HepG2 (cell line): ENCODE data around the gene EFEMP2. TPM values are rescaled to one million over a fixed set of nuclear protein-coding genes. Genes with fewer than 3 reads are reported as not detected.

ENCODE experiments used
- ARID2 ChIP-seq: sonication (generic); formaldehyde crosslinking; IDR thresholded peaks from 2 replicates; pipeline ENCODE4 v1.8.1; 2022; ENCODE audit warnings: mild to moderate bottlenecking, missing genetic modification reagents, borderline replicate concordance
- MTERF4 ChIP-seq: sonication (generic); formaldehyde crosslinking; IDR thresholded peaks from 2 replicates; pipeline ENCODE4 v1.8.0; 2023; ENCODE audit warnings: mild to moderate bottlenecking, missing genetic modification reagents
- SP4 ChIP-seq: sonication (generic); formaldehyde crosslinking; IDR thresholded peaks from 2 replicates; pipeline ENCODE4 v1.8.1; 2023; ENCODE audit warnings: mild to moderate bottlenecking, missing genetic modification reagents
- THRA ChIP-seq: sonication (generic); formaldehyde crosslinking; IDR thresholded peaks from 2 replicates; pipeline ENCODE4 v1.4.0; 2020; ENCODE audit warnings: missing genetic modification reagents, borderline replicate concordance
- TP53 ChIP-seq: sonication (generic); formaldehyde crosslinking; conservative IDR thresholded peaks from 2 replicates; pipeline ENCODE4 v1.4.0; 2020; ENCODE audit warnings: missing genetic modification reagents
- ZFYVE20 ChIP-seq: sonication (generic); formaldehyde crosslinking; IDR thresholded peaks from 2 replicates; pipeline ENCODE4 v1.8.0; 2023; ENCODE audit warnings: low read depth, mild to moderate bottlenecking, moderate library complexity, missing genetic modification reagents, borderline replicate concordance
- ZNF619 ChIP-seq: sonication (generic); formaldehyde crosslinking; IDR thresholded peaks from 2 replicates; pipeline ENCODE4 v1.4.0; 2020; ENCODE audit warnings: mild to moderate bottlenecking, missing genetic modification reagents
- polyA plus RNA-seq, 8 experiments: library from polyadenylated mRNA; depleted of rRNA in 3 of 8; stranded (reverse) in 7 of 8; unstranded in 1 of 8; fragments of >200 nt; fragmentation: Illumina TruSeq in 4 of 8; extraction: Trizol in 4 of 8; gene quantifications; 2 replicates each; pipeline versions ENCODE4 v1.2.1 to v1.2.3, GENCODE V29; 2011 to 2016; ENCODE audit warnings: low read depth in 4 of 8, missing spikeins in 1 of 8, mixed read lengths in 1 of 8; ENCODE audit not compliant: insufficient read depth in 1 of 8
- total RNA-seq, 5 experiments: library from RNA; depleted of rRNA; stranded (reverse); fragments of >200 nt; fragmentation: Illumina TruSeq; extraction: Trizol; gene quantifications; 2 replicates each; pipeline ENCODE4 v1.2.3, GENCODE V29; 2016; ENCODE audit warnings: low read depth in 1 of 5
- TF ChIP-seq, protein P1 (sequence below), 2 experiments: fragments of 450-650 bp in 1 of 2; sonication (generic) in 1 of 2; formaldehyde crosslinking in 1 of 2; IDR thresholded peaks; 2 replicates each; pipeline versions ENCODE4 v1.6.1 to v1.8.0; 2016 to 2022; ENCODE audit warnings: antibody characterized with exemption in 1 of 2, mild to moderate bottlenecking in 1 of 2, missing genetic modification reagents in 1 of 2
- TF ChIP-seq, protein P2 (sequence below): sonication (generic); formaldehyde crosslinking; IDR thresholded peaks from 2 replicates; pipeline ENCODE4 v1.5.0; 2020; ENCODE audit warnings: missing genetic modification reagents

EFEMP2 gene
- total and polyA plus RNA-seq, 2 of the 13 experiments (the other 11 are each of a cell fraction or from before 2014, with no cell fraction given): 7.4 to 29.7 TPM

GRCh38 chr11:65887723-65888162 is 15.1 kb upstream of the EFEMP2 start (continued):
- TF ChIP-seq, protein P1, sequence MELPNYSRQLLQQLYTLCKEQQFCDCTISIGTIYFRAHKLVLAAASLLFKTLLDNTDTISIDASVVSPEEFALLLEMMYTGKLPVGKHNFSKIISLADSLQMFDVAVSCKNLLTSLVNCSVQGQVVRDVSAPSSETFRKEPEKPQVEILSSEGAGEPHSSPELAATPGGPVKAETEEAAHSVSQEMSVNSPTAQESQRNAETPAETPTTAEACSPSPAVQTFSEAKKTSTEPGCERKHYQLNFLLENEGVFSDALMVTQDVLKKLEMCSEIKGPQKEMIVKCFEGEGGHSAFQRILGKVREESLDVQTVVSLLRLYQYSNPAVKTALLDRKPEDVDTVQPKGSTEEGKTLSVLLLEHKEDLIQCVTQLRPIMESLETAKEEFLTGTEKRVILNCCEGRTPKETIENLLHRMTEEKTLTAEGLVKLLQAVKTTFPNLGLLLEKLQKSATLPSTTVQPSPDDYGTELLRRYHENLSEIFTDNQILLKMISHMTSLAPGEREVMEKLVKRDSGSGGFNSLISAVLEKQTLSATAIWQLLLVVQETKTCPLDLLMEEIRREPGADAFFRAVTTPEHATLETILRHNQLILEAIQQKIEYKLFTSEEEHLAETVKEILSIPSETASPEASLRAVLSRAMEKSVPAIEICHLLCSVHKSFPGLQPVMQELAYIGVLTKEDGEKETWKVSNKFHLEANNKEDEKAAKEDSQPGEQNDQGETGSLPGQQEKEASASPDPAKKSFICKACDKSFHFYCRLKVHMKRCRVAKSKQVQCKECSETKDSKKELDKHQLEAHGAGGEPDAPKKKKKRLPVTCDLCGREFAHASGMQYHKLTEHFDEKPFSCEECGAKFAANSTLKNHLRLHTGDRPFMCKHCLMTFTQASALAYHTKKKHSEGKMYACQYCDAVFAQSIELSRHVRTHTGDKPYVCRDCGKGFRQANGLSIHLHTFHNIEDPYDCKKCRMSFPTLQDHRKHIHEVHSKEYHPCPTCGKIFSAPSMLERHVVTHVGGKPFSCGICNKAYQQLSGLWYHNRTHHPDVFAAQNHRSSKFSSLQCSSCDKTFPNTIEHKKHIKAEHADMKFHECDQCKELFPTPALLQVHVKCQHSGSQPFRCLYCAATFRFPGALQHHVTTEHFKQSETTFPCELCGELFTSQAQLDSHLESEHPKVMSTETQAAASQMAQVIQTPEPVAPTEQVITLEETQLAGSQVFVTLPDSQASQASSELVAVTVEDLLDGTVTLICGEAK (IDR thresholded peaks at IDR 0.05): no peak
- TF ChIP-seq, protein P1 (CRISPR knock-in tag; IDR thresholded peaks at IDR 0.05): peak; percentile 12; the same call in 1 of the 2 replicates
- TF ChIP-seq TP53 (CRISPR knock-in tag) (no peak), ARID2 (CRISPR knock-in tag) (0 out of 2 replicates have a peak, but pooled peaks have one; percentile 2), SP4 (CRISPR knock-in tag) (no peak), ZNF619 (CRISPR knock-in tag) (no peak), THRA (CRISPR knock-in tag) (no peak), ZFYVE20 (CRISPR knock-in tag) (0 out of 2 replicates have a peak, but pooled peaks have one; percentile 24), MTERF4 (CRISPR knock-in tag) (peak; percentile 32; the same call in 1 of the 2 replicates)
- TF ChIP-seq, protein P2, sequence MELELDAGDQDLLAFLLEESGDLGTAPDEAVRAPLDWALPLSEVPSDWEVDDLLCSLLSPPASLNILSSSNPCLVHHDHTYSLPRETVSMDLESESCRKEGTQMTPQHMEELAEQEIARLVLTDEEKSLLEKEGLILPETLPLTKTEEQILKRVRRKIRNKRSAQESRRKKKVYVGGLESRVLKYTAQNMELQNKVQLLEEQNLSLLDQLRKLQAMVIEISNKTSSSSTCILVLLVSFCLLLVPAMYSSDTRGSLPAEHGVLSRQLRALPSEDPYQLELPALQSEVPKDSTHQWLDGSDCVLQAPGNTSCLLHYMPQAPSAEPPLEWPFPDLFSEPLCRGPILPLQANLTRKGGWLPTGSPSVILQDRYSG (CRISPR knock-in tag): no peak
